Myocyte (in vitro differentiated cells): ENCODE results near the gene DNMT1. TPM values are rescaled to one million over a fixed set of nuclear protein-coding genes. Genes with fewer than 3 reads are reported as not detected.
A peak's percentile ranks its signal among the peaks of the same experiment; 100 is the strongest.

Experiments used
- DNase-seq: peaks from one replicate; pipeline ENCODE4 v3.0.0-alpha.2; 2012; ENCODE audit warnings: low read depth
- total RNA-seq: library from RNA; depleted of rRNA; stranded (reverse); fragments of >200 nt; gene quantifications from 2 replicates; pipeline ENCODE4 v1.2.3, GENCODE V29; 2014

DNMT1 gene
- total RNA-seq, 1 donor from 2014 or later = 70.1 TPM

GRCh38 chr19:10115392-10116084 lies 79.2 kb downstream of the DNMT1 start:
- no peak for DNase-seq

DNA sequence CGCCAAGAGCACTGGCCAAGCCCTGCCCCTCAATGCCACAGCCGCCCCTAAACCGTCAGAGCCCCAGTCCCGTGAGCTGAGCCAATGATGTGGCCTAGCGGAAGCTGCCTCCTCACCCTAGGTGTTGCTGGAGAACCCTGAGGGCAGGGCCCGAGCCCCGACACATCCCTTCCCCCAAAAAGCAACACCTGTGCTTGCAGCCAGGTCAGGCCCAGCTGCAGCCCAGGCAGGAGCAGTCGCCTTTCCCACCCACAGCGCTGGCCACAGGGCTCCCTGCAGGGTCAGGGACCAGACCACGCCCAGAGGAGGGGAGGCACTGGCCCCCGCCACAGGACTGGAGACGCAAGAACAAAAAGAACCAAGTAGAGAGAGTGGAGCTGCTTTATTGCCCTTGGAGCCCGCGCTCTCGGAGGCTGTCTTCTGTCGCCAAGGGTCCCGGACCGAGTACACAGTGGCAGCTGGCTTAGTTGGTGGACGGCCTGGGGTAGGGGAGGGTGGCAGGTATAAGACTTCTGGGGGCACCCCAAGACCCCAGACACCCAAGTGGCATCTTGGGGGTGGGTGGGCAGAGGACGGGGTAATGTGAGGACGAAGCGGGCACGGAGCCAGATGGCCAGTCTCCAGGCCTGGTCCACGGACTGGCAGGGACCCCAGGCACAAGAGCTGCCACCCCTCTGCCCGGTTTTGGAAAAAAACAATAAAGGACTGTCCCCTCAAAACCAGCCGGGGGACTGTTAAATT lies 79.9 kb downstream of the DNMT1 start:
- no peak for DNase-seq

- peak; percentile 20 for DNase-seq
Observed at GRCh38 chr19:10113964-10114650, 80.6 kb downstream of the DNMT1 start.

- DNase-seq = no peak
Observed at GRCh38 chr19:10113592-10113963, 81.2 kb downstream of the DNMT1 start.

DNA sequence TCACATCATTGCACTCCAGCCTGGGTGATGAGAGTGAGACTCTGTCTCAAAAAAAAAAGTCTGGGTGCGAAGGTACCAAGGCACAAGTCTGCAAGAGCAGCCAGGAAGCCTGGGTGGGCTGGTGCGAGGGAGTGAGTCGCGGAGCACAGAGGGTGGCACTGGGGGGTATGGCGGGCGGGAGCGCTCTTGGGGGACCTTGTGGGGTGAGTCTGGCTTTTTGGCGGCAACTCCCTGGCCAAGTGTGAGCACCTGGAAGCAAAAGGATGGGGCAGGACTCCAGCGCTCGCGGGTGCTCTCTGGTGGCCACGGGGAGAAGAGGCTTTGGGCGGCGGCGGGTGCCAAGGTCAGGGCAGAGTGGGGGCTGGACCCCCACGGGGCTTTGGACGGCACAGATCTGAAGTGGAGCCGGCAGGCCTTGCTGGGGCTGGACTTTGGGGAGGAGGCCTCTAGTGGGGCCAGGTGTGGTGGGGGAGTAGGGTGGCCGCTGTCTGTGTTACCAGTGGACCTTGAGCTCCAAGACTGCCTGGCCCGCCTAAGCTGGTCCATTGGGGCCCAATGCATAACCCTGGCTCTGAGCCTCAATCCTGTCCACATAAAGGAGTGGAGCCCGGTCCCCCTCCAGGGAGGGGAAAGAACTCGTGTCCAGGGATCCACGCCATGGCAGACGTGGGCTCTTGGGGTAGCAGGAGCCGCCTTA lies 81.7 kb downstream of the DNMT1 start:
- peak; percentile 20 for DNase-seq

GRCh38 chr19:10112037-10112761 lies 82.6 kb downstream of the DNMT1 start:
- DNase-seq = no peak

DNA sequence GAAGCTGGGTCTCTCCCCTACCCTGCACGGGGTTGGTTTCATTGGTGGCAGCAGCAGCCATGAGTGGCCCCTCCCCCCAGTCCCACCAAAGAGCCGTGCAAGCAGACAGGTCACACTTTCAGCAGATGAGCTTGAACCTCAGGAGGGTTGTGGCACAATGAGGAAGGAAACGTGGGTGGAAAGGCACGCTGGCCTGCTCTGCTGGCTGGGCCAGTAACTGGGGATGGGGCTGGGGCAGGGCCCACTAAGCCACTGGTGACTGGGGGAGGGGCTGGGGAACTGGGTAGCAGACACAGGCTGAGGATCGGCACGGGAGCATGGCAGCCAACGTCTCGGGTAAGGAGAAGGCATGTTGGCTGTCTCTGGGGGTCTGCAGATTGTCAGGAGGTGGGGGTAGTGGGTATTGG lies 83.3 kb downstream of the DNMT1 start, which contains the start of gene P2RY11:
Gene P2RY11 (plus strand): TSS at position 289 of the 407 bp plus-strand sequence. CDS start 29 bp downstream, at position 318.
- DNase-seq = no peak

DNA sequence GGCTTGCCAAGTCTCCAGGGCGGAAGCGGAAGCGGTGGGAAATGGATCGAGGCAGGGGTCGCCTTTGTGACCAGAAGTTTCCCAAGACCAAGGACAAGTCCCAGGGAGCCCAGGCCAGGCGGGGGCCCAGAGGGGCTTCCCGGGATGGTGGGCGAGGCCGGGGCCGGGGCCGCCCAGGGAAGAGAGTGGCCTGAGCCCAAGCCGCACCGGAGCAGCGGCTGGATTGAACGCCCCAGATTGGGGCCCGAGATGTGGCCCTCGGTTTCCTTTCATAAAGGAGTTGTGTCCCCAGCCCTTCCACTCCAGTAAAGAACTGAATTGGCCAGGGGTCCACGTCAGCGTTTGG lies 83.8 kb downstream of the DNMT1 start:
- DNase-seq = no peak

- DNase-seq = no peak
Observed at GRCh38 chr19:10110076-10110971, 84.4 kb downstream of the DNMT1 start.

- no peak for DNase-seq
Observed at GRCh38 chr19:10109528-10109927, 85.2 kb downstream of the DNMT1 start.

- no peak for DNase-seq
Observed at GRCh38 chr19:10107817-10108367, 86.9 kb downstream of the DNMT1 start.

DNA sequence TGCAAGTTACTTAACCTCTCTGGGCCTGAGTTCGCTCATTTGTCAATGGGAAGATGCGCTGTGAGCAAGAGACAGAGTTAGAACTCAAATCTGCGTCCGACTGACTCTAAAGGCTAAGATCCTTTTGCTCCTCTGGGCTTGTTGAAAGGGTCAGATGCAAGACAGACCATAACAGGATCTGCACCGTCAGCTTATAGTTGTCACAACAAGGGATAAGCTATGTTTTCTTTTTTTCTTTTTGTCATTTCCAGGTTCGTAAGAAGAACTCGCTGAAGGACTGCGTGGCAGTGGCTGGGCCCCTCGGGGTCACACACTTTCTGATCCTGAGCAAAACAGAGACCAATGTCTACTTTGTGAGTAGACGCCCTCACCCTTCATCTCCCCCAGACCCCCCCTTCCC lies 87.5 kb downstream of the DNMT1 start:
- no peak for DNase-seq

DNA sequence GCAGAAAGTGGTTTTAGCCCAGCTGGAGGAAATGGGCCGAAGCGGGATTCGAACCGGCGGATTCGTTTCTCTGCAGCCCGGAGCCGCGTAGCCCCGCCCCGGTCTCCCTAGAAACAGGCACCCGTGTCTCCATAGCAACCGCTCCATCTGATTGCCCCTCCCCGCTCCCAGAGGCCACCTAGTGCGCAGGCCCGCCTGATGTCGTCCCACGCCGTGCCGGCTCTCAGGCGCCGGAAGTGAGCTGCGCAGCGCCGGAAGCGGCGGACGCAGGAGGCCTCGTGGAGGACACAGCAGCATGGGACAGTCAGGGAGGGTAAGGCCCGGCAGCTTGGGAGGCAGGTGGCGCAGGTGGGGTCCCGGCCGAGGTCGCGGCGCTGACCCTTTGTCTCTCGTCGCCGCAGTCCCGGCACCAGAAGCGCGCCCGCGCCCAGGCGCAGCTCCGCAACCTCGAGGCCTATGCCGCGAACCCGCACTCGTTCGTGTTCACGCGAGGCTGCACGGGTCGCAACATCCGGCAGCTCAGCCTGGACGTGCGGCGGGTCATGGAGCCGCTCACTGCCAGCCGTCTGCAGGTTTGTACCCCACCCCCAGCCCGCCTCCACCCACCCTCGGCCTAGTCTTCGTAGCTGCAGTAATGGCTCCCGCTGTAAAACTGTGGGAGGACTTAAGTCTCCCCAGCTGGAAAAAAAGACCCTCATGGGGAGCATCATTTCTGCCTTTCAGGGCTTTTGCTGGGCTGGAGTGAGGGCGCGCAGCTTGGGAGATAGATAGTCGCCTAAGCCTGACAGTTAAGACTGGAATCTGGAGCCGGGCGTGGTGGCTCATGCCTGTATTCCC lies 88.4 kb downstream of the DNMT1 start, which contains the start of gene PPAN:
Gene PPAN (plus strand): TSS at position 263 of the 837 bp plus-strand sequence. CDS start 33 bp downstream, at position 296.
- peak; percentile 99 for DNase-seq

- DNase-seq = no peak
Observed at GRCh38 chr19:10105509-10106099, 89.1 kb downstream of the DNMT1 start.

- no peak for DNase-seq
Observed at GRCh38 chr19:10104665-10105508, 89.9 kb downstream of the DNMT1 start.

- no peak for DNase-seq
Observed at GRCh38 chr19:10104130-10104513, 90.6 kb downstream of the DNMT1 start.

- DNase-seq = no peak
Observed at GRCh38 chr19:10102787-10103236, 91.9 kb downstream of the DNMT1 start.
